HCEC 1CT (cell line): ENCODE data around the gene BTLA.
A peak's percentile ranks its signal among the peaks of the same experiment; 100 is the strongest.
"Not testable (repeated sequence)": the region's sequence is repeated elsewhere in the genome, so short reads cannot be mapped to it uniquely, and the experiment has no call there.

ENCODE experiments used
- DNase-seq: peaks from one replicate; pipeline ENCODE4 v3.0.0-alpha.2; 2017

BTLA gene

DNA sequence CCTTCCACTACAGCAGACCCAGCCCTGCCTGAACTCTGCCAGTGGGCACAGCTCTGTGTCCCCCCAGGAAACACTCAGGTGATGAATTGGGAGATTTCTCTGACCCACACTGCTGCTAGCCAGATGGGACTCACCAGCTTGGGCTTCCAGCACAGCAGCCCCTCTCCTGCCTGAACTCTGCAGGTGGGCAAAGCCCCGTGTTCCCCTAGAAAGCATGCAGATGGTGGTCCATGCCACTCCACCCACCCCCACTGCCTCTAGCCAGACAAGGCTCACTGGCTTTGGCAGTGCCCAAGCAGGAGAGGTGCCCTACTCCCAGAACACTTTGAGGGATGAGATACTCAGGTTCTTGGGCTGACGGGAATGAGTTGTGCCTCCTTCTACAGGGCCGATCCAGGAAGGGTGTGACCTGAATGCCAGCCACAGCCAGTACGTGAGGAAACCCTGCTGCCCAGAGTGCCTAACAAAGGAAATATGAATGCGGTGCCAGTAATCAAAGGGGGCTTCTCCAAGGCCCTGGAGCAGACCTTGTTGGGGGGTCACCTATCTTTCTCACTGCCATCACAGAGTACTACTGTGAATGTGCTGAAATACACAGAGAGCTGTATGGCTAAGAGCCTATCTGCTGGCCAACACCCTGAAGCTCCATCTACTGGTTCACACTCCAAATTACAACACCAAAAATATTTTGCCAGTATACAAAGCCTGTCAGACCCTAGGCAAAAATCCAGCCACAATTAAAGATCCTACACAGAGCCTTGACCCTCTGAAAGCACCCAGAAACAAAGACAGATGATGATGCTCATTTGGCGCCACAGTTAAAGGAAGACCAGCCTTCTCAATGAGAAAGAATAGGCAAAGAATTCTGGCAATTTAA, 61.9 kb downstream of the BTLA start:
- peak; percentile 27 for DNase-seq

- no peak for DNase-seq
Measured at GRCh38 chr3:112429960-112430359, 69.3 kb downstream of the BTLA start.

DNA sequence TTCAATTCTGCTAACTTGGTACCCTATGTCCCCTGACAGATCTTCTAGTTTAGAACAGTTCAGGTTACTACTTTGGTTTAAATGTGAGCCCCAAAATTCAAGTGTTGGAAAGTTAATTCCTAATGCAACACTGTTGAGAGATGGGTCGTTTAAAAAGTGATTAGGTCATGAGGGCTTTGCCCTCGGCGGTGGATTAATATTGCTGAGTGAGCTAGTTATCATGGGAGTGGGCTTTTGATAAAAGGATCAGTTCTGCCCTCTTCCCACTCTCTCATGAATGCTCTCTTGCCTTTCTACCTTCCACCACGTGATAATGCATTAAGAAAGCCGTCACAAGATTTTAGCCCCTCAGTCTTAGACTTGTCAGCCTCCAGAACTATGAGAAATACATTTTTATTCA, 72.1 kb downstream of the BTLA start:
- no peak for DNase-seq

- no peak for DNase-seq
Measured at GRCh38 chr3:112425858-112426750, 73.2 kb downstream of the BTLA start.

DNA sequence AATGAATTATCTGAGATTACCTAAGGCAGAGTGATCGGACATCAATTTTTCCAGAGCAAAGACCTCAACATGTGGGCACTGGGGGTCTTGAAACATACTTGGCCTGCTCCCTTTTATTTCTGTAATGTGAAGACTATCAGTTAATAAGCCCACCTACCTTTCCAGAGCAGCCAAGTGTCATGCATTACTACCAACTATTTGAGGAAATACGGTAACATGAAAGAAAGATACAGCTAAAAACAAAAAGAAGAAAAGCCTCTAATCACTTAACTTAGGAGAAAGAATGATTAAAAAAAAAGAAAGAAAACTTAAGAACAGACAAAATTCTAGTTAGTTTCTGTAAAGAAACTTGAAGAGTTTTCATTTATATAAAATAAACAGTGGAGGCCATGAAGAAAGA, 73.9 kb downstream of the BTLA start:
- DNase-seq, result no peak

DNA sequence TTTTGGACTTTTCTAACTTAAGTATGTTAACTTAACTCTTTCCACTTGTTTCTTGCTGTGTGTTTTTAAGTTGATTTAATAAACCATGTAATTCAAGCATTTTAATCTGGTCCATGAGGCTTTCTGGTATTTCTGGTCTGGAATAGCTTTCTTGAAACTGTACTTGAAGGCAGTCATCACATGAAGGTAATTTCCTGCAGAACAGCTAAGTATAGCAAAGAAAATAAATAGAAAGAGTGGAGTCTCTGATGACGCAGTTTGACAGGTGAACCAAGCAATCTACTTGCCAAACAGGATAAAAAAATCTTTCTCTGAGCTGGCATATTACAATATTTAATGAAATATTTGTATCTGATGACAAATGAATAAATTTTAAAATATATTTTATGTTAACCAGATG, 74.9 kb downstream of the BTLA start:
- no peak for DNase-seq

DNA sequence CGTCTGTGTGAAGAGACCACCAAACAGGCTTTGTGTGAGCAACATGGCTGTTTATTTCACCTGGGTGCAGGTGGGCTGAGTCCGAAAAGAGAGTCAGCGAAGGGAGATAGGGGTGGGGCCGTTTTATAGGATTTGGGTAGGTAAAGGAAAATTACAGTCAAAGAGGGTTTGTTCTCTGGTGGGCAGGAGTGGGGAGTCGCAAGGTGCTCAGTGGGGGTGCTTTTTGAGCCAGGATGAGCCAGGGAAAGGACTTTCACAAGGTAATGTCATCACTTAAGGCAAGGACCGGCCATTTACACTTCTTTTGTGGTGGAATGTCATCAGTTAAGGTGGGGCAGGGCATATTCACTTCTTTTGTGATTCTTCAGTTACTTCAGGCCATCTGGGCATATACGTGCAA, 76.4 kb downstream of the BTLA start:
- not testable (repeated sequence) for DNase-seq

- not testable (repeated sequence) for DNase-seq
Measured at GRCh38 chr3:112418526-112418925, 80.7 kb downstream of the BTLA start.

DNA sequence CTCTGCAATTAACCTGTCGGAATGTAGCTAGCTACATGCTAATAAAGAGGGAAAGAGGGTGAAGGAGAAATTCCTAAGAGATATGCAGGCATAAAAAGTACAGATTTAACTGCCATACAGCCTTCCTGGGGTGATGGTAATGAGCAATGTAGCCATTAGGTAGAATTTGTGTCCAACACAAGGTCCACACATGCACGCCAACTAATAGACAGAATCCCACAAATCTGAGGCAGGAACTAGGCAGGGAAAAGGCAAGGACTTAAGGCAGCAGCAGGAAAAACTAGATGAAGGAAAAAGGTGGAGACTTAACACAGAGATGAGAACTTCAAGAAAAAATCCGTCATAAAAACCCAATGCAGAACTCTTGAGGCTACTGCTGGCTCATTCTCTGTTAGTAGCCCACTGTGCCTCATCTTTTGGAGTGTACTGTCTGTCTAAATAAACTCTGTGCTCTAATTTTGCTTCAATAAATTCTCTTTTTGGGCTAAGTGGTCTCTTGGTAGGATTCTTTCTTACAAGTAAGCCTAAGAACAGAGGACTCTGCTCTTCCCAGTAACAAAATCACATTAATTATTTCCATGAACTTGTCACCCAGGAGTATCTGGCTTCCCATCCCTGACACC, 81.5 kb downstream of the BTLA start:
- no peak for DNase-seq

DNA sequence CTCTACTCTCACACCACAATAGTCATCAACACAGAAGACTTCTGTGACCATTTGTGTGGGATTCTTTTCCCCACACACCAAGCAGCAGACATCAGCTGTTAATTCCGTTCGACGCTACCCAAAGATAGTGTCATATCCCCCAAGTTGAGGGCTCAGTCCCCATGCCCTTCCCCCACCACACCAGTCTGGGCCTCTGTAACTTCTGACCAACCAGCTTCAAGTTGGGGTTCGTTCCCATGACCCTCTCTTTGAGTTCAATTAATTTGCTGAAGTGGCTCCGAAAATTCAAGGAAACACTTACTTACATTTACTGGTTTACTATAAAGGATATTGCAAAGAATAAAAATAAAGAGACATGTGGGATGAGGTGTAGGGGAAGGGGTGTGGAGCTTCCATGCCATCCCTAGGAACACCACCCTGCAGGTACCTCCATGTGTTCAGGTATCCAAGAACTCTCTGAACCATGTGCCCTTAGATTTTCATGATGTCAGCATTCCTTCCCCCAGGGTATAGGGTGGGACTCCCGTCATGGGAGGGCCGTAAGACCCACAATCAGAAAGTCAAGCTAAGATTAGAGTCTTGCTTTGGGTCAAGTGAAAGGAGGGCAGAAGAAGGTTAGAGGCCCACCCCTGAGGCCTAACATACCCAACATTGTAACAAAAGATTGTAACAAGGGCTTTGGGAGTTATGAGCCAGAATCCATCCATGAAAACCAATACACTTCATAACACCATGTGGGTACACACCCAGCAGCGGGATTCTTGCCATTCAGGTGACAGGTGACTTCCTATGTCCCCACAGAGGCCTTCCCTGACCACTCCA, 82.7 kb downstream of the BTLA start:
- DNase-seq, result no peak

GRCh38 chr3:112415390-112415789, 83.9 kb downstream of the BTLA start:
- no peak for DNase-seq
